ENCODE measurements around the gene PPIP5K2.
"Not testable (repeated sequence)": the region's sequence is repeated elsewhere in the genome, so short reads cannot be mapped to it uniquely, and the experiment has no call there.

Gene PPIP5K2

DNA sequence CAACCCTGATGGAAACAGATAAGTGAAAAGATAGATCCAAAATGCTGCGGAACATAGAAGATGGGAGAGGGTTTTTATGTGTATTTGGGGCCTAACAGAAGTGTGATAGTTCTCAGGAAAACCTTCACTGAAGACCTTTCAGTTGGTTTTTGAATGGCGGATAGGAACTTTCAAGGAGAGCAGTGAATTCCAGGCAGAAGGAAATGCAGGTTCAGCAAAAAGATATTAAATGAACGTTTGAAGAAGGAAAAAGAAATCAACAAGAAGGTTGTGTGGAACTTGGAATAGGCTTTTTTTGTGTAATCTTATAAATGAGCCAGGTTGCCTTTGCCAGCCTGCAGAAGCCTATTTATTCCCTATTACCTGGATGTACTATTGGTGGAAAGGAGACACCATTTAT lies 2.1 kb downstream of the PPIP5K2 start:
- DNase-seq (ENCODE audit: low read depth) = no peak

DNA sequence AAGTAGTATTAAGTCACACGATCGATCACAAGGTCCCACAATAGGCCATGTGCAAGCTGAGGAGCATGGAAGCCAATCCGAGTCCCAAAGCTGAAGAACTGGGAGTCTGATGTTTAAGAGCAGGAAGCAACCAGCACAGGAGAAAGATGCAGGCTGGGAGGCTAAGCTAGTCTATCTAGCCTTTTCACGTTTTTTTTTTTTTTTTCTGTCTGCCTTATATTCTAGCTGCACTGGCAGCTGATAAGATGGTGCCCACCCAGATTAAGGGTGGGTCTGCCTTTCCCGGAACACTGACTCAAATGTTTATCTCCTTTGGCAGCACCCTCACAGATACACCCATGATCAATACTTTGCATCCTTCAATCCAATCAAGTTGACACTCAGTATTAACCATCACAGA lies 6.5 kb downstream of the PPIP5K2 start:
- no peak for DNase-seq (ENCODE audit: low read depth)

DNA sequence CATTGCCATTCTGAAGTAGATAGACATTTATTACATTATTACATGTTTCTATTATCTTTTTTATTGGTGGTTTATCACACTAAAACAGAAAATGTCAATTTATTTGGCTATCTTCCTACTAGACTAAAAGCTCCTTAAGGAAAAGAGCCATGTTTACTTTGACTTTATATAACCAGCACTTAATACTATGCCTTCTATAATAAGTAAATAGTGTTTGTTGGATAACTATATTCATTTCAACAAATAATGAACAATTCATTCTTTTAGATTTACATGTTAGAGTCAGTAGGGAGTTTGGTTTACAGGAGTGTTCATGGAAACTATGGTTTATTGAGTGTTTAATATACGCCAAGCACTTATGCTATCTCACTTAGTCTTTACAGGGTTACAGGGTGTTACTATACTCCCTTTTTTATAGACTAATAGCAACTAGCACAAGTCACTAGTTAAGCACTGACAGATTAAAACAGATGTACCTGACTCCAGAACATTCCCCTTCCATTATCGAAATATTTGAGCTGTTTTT lies 7.3 kb downstream of the PPIP5K2 start:
- DNase-seq (ENCODE audit: low read depth) = no peak

DNA sequence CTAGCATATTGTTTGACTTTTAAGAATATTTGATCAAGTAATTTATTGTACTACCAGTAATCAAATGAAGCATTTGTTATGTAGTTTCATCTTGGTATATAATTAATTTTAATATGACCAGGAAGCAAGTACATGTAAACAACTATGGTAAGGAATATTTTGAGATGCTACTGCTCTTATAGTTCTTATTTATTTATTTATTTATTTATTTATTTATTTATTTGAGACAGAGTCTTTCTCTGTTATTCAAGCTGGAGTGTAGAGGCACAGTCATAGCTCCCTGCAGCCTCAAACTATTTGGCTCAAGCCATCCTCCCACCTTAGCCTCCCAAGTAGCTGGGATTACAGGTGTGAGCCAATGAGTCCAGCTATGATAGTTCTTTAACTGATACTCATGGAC lies 8.1 kb downstream of the PPIP5K2 start:
- DNase-seq (ENCODE audit: low read depth) = no peak

DNA sequence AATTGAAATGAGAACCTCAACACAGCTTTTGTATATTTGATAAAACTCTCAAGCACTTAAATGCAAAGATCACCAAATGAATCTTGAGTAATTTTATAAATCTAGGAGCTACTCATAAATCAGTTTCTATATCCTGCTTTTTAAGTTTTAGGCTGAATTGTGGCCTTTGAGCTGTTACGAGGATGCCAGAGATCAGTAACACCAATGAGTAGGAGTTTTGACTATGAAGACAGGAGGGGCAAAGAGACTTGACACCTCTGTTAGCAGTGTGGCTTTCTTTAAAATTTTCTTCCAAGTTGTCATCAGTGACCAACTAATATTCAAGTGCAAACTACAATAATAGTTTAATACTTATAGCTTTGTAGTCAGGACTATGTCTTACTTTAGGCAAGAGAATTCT lies 12.6 kb downstream of the PPIP5K2 start:
- DNase-seq (ENCODE audit: low read depth) = peak; percentile 1

DNA sequence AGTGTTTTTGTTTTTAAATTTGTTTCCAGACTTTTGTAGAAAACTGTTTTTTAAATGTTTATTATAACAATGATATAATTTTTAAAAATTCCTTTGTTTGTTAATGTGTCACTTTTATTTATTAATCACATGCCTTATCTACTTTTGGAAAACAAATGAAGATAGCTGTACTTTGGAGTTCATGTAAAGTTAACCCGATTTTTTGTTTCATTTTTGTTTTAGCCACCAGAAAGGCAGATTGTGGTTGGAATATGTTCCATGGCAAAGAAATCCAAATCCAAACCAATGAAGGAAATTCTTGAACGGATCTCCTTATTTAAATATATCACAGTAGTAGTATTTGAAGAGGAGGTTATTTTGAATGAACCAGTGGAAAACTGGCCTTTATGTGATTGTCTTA lies 13.1 kb downstream of the PPIP5K2 start:
- no peak for DNase-seq (ENCODE audit: low read depth)

DNA sequence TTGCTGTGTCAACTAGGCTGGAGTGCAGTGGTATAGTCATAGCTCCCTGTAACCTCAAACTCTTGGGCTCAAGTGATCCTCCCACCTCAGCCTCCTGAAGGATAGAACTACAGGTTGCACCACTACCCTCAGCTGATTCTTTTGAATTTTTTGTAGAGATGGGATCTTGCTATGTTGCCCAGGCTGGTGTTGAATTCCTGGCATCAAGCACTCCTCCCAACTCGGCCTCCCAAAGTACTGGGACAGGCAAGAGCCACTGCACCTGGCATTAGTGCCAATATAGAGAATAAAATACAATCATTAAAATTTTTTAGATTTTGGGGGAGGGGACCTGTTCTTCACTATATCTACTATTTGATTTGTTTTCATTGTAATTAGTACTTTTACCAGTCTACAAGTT lies 15.4 kb downstream of the PPIP5K2 start:
- no peak for DNase-seq (ENCODE audit: low read depth)

DNA sequence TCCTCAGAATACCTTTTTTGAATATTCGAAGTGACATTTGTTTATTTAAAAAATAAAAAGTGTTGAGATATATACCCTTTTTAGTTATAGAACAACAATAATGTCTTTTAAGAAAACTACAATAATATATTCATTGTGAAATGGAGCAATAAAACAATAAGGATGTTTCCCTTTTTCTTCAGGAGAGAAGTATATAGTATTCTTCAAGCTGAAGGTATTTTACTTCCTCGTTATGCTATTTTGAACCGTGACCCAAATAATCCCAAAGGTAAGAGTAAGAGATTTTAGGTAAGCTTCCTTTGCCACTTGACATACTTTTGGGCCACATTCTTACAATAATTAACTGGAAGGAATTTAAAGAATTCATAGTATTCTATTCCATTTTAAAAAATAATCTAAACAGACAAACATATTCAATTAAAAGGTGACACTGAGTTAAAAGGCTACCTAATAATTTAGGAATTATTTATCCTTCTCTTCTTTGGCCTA lies 18.1 kb downstream of the PPIP5K2 start:
- DNase-seq (ENCODE audit: low read depth) = no peak

DNA sequence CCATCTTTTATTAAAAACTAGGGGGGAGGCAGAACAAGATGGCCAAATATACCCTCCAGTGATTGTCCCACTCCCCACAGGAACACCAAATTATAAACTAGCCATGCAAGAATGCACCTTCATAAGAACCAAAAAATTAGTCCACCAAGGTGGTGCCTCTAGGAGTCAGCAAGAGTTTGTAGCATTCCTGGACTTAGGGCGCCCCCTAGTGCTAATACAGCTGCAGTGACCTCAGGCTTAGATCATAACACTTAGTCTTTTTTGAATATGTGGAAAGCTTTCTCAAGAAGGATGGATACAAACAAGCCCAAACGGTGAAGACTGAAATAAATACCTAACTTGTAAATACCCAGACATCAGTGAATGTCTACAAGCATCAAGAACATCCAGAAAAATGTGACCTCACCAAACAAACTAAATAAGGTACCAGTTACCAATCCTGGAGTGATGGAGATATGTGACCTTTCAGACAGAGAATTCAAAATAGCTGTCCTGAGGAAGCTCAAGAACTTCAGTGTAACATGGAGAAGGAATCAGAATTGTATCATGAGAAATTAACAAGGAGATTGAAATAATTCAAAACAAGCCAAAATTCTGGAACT lies 19.3 kb downstream of the PPIP5K2 start:
- DNase-seq (ENCODE audit: low read depth) = peak; percentile 77

DNA sequence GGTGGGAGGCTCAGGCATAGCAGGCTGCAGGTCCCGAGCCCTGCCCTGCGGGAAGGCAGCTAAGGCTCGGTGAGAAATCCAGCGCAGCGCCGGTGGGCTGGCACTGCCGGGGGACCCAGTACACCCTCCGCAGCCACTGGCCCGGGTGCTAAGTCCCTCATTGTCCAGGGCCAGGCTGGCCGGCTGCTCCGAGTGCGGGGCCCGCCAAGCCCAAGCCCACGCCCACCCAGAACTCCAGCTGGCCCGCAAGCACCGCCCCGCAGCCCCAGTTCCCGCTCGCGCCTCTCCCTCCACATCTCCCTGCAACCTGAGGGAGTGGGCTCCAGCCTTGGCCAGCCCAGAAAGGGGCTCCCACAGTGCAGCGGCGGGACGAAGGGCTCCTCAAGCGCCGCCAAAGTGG lies 22.0 kb downstream of the PPIP5K2 start:
- DNase-seq (ENCODE audit: low read depth) = not testable (repeated sequence)

DNA sequence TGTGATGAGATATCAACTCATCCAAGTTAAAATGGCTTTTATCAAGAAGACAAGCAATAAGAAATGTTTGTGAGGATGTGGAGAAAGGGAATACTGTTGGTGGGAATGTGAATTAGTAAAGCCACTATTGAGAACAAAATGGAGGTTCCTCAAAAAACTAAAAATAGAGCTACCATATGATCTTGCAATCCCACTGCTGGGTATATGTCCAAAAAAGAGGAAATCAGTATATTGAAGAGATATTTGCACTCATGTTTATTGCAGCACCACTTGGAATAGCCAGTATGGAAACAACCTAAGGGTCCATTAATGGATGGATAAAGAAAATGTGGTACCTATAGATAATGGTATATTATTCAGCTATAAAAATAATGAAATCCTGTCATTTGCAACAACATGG lies 25.1 kb downstream of the PPIP5K2 start:
- no peak for DNase-seq (ENCODE audit: low read depth)

DNA sequence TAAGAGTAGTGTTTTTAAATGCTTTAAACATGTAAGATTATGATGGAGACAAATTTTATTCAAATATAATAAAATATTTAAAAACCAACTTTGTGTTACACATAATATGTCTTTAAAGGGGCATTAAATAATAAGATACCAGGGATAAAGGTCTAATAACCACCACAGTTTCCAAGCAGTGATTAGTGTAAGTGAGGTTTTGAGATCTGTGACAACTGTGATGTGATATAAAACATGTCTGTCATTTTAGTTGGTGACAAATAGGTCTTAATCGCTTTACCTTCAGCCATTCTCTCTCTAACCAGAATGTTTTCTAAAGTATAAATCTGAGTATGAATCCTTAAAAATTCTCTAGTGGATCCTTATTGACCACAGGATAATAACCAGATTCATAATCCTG lies 28.1 kb downstream of the PPIP5K2 start:
- no peak for DNase-seq (ENCODE audit: low read depth)

DNA sequence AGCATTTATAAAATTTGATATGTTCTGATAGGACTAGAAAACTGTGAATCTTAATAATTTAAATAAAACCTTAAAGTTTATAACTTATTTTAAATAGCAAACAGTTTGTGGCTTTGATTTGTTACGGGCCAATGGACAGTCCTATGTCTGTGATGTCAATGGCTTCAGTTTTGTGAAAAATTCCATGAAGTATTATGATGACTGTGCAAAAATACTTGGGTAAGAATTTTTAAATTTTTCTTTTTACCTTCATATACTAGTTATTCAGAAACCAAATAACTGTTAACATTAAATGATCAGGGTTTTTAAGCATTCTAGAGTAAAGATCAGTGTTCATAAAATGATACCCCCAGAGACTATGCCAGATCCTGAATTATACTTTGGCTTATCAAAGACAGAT lies 31.1 kb downstream of the PPIP5K2 start:
- DNase-seq (ENCODE audit: low read depth) = no peak

DNA sequence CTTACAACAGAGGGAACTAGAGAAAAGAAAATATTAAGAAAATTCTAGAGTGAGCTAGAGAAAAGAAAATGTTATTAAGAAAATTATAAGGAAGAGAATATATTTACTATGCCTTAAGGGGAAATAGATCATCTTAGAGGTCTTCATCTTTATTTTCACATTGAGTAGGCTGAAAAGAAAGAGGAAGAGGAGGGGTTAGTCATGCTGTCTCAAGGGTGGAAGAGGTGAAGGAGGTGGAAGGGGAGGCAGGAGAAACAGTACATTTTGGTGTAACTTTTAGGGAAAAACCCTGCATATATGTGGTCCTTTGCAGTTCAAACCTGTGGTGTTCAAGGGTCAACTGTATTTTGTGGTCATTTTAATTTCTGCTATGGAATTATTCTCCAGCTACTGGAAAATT lies 46.6 kb downstream of the PPIP5K2 start:
- DNase-seq (ENCODE audit: low read depth) = no peak

DNA sequence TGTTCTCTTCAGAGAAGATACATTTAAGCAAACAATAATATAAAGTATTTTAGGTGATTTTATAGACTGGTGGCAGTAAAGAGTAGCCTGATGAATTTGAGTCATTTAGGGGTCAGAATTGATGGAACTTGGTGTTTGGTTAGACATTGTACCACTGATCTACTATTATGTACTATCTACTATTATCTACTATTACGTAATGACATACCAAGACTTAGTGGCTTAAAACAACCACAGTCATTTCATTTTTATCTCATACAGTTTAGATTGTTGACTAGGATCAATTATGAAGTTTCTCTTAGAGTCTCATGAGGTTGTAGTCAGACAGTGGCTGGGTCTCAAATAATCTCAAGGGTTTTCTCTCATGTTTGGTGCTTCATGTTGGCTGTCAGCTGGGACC lies 54.0 kb downstream of the PPIP5K2 start:
- DNase-seq (ENCODE audit: low read depth) = no peak

DNA sequence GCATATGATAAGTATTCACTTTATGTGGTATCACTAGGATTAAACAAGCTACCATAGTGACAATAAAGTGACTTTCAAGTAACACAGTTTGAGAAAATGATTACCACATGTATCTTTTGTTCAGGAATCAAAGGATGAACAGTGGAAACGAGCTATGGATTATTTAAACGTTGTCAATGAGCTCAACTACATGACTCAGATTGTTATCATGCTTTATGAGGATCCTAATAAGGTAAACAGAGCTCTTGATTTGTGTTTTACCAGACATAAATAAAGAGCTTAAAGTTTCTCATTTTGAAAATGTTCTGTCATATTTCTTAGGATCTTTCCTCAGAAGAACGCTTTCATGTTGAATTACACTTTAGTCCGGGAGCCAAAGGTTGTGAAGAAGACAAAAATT lies 57.4 kb downstream of the PPIP5K2 start:
- no peak for DNase-seq (ENCODE audit: low read depth)

DNA sequence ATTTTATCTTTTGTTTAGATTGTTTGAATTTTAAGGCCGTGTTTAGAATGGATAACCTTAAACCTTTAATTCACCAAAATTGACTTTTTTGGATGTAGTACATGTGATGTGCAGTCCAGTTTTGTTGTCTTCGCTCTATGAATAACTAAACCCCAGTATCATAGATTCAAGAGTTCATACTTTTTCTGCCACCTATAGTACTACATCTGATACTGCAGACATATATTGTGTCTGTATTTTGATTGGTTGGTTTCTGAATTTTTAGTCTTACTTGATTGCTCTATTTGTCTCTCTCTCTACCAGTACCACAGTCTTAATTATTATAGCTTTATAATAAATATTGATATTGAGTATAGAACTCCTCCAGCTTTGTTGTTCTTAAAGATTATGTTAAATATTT lies 58.1 kb downstream of the PPIP5K2 start:
- no peak for DNase-seq (ENCODE audit: low read depth)

DNA sequence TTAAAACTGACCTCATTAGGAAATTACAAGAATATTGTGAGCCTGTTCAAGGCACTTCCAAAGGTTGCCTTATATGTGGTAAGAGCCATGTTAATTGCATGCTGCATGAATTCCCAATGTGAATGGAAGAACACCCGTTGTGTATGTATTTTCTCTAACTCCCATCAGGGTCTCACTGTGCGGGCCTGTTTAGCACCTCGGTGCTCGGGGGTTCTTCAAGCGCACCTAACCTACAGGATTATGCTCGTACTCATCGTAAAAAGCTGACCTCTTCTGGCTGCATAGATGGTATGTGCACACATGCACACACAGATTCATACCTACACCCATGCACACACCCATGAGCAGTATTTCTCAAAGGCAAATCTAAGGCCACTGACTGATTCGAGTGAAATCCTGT lies 66.1 kb downstream of the PPIP5K2 start:
- no peak for DNase-seq (ENCODE audit: low read depth)

DNA sequence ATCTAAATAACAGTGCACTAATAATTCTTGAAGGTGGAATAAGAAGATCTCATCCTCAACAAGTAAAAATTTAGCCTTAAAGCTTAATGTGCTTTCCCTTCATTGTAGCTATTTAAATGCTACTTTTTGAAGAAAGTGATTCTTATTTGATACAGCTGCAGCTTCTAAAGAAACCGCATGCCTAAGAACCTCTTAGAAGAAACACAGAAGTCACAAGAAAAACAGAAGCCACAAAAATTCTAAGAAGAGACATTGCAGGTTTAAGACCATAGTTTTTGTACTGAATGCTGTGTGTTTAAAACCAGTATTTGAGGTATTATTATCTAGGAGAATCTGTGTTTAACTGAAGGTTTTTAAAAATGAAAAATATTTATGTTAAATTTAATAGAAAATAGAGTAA lies 68.3 kb downstream of the PPIP5K2 start:
- no peak for DNase-seq (ENCODE audit: low read depth)

DNA sequence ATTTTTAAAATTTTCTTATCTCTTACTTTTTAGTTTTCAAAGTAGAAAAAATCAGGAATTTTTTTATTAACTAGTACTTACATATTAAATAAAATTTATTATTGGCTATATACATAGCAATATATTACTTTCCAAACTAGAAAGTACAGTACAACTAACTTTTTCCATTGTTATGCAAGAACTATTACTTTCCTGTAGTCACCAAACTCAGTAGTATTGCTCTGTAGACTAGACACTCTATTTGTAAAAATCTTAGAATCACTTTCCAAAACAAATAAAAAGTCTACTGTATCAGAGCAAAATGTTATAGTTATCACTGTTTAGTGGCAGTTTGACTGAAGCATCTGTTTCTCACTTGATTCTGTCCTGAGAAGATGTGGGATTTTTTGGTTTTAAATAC lies 83.1 kb downstream of the PPIP5K2 start:
- DNase-seq (ENCODE audit: low read depth) = no peak

DNA sequence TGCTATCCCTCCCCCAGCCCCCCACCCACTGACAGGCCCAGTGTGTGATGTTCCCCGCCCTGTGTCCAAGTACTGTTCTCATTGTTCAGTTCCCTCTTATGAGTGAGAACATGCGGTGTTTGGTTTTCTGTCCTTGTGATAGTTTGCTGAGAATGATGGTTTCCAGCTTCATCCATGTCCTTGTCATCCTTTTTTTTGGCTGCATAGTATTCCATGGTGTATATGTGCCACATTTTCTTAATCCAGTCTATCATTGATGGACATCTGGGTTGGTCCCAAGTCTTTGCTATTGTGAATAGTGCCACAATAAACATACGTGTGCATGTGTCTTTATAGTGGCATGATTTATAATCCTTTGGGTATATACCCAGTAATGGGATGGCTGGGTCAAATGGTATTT lies 84.9 kb downstream of the PPIP5K2 start:
- not testable (repeated sequence) for DNase-seq (ENCODE audit: low read depth)

DNA sequence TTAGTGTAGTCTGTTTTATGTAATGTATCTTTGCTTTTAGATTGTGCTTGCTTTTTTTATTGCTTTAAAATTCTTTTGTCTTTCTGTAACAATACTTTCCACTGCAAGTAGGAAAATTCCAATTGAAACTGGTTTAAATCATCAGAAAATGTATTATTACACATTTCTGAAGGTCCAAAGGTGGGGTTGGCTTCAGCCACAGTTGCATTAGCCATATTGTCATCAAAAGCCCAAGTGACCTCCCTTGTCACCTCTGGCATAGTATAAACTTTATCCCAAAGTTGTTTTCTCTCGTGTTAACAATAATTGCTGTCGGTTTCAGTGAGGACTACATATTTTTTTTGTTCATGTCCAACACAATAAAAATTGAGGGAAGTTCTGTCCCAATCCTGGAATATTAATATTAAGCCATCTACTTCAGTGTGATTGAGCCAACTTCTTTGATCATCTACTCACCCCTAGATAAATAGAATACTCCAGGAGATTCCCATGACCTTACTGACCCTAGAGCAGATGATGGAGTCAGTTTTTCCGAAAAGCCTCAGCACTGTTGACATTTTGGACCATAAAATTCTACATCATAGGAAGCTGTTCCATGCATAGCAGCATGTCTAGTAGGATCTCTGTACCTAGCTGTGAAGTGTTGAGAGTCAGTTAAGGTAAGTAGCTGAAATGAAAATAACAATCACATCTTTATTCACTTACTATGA lies 86.0 kb downstream of the PPIP5K2 start:
- no peak for DNase-seq (ENCODE audit: low read depth)

DNA sequence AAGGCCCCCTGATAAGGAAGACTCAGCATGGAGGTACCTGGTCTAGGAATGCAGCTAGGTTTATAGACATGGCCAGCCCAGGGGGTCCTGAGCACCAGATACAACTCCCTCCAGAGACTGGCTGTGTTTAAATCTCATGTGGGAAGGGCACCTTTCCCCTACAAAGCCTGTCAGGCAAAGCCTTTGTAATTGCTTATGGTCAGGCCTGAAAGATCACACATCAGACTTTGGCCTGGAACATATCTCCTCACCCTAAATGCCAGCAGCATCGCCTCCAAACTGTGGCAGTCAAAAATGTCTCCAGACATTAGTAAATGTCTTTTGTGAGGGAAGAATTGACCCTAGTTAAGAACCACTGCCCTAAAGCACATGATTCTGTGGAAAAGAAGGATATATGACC lies 86.9 kb downstream of the PPIP5K2 start:
- DNase-seq (ENCODE audit: low read depth) = no peak

DNA sequence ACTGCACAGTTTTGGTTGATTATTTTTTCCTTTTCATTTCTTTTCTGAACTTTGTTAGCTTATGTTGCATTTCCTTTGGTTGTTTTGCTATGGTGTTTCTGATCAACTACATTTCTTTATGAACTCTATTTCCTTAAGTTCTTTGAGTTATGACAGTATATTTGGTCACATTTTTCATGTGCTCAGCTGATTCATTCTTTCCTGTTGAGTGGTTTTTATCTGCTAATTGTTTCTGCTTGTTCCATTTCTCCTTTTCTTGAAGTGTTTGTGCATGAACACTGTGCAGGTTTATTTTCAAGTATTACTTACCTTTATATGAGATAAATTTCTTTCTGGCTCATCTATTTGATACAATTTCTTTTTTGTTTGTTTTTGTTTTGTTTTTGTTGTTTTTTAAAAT lies 87.6 kb downstream of the PPIP5K2 start:
- peak; percentile 29 for DNase-seq (ENCODE audit: low read depth)

Measured in EH (cell line).